Activated CD4-positive, alpha-beta T cell treated with anti-CD3 and anti-CD28 coated beads, Interleukin-2, amount 10 ng/mL, durations not matched to agents 24 days and 14 days (primary cell): ENCODE results near the gene ZBED6. TPM values are rescaled to one million over a fixed set of nuclear protein-coding genes. Genes with fewer than 3 reads are reported as not detected.

Experiments
- DNase-seq: peaks from one replicate; pipeline ENCODE4 v3.0.0; 2022
- H3K27ac Mint-ChIP-seq: one replicate; pipeline ENCODE4 v1.8.0; 2022; ENCODE audit warnings: mild to moderate bottlenecking, mixed read lengths
- H3K27me3 Mint-ChIP-seq: one replicate; pipeline ENCODE4 v1.8.0; 2022; ENCODE audit warnings: mixed read lengths
- H3K36me3 Mint-ChIP-seq: one replicate; pipeline ENCODE4 v1.8.0; 2022; ENCODE audit warnings: low read depth, mild to moderate bottlenecking, mixed read lengths
- H3K4me1 Mint-ChIP-seq: one replicate; pipeline ENCODE4 v1.8.0; 2021; ENCODE audit warnings: mixed read lengths
- H3K4me3 Mint-ChIP-seq: one replicate; pipeline ENCODE4 v1.8.0; 2022; ENCODE audit warnings: mild to moderate bottlenecking, moderate library complexity, mixed read lengths
- H3K9me3 Mint-ChIP-seq: one replicate; pipeline ENCODE4 v1.8.0; 2021; ENCODE audit warnings: mixed read lengths
- intact Hi-C: fragments of 100-400 bp; cut with micrococcal nuclease; formaldehyde crosslinking; loops from one replicate; pipeline ENCODE4 v1.15.1; 2023
- total RNA-seq: library from RNA; stranded (reverse); gene quantifications from 2 replicates; pipeline ENCODE4 v1.2.3, GENCODE V29; 2022

ZBED6 gene
- total RNA-seq, 1 donor from 2014 or later, result 21.1 TPM

DNA sequence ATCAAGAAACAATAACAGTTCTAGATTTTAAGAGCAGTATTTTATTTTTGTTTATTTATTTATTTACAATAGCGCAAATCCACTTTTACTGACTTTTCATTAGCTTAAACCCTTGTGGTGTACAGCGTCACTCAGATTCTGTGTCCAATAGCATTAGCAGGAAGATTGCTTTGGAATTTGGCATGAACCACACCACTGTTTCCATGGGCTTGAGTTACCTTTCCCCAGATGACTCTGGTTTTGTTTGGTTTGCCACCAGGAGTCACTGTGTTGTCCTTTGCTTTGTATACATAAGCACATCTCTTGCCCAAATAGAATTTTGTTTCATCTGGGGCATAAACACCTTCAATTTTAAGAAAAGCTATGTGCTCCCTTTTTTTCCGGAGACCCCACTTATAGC, 40.1 kb downstream of the ZBED6 start:
- Mint-ChIP-seq H3K27me3 (no peaks in the 10 kb centered on the region), H3K27ac (no peak overlapping the region), H3K36me3 (peaks cover 64% of the 10 kb centered on the region), H3K4me1 (no peaks in the 10 kb centered on the region), H3K9me3 (no peaks in the 10 kb centered on the region), H3K4me3 (no peak overlapping the region)
- intact Hi-C loops, result loop anchor here (5.0 kb wide), 1 partner anchor 38 kb away; the partner anchor contains the start of genes ZBED6 and ZC3H11A
- DNase-seq, result no peak

DNA sequence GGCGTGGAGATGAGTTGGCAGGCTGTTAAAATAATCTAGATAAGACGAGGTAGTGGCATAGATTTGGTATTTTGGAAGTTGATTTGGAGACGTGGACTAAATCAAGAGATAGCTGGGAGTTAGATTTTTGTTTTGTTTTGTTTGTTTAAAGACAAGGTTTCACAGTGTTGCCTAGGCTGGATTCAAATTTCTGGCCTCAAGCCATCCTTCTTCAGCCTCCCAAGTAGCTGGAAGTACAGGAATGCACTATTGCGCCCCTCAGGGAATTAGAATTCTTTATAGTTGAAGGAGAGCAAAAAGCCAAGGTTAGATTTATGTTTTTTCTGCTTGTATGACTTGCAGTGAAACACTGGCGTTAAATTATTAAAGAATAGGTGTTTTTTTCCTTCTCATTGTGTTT, 43.7 kb downstream of the ZBED6 start:
- H3K4me3 Mint-ChIP-seq, result no peak overlapping the region
- intact Hi-C loops, result loop anchor here (5.0 kb wide), 1 partner anchor 42 kb away; the partner anchor contains the start of genes ZBED6 and ZC3H11A
- no peak for DNase-seq
- H3K9me3 Mint-ChIP-seq, result no peaks in the 10 kb centered on the region
- H3K27me3 Mint-ChIP-seq, result no peaks in the 10 kb centered on the region
- H3K36me3 Mint-ChIP-seq, result peaks cover 67% of the 10 kb centered on the region
- H3K4me1 Mint-ChIP-seq, result no peaks in the 10 kb centered on the region
- H3K27ac Mint-ChIP-seq, result no peak overlapping the region

DNA sequence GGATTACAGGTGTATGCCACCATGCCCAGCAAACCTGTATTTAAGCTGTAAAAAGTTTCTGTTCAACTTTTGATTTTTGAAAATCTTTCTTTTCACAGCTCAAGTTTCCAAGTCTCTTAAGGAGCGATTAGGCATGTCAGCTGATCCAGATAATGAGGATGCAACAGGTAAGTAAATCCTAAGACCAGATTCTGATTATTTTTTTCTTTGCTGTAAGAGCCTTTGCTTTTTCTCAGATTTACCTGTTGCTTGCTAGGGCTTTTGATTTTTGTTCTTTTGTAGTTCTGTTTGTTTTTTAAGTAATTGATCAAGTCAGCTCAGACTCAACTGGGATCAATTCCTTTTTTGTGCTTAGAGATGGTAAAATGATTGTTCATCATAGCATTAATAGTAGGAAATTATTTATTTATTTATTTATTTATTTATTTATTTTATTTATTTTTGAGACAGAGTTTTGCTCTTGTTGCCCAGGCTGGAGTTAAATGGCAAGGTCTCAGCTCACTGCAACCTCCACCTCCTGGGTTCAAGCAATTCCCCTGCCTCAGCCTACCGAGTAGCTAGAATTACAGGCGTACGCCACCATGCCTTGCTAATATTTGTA, 44.9 kb downstream of the ZBED6 start:
- Mint-ChIP-seq H3K4me1 (no peaks in the 10 kb centered on the region), H3K27ac (no peak overlapping the region), H3K27me3 (no peaks in the 10 kb centered on the region), H3K4me3 (no peak overlapping the region), H3K36me3 (peaks cover 61% of the 10 kb centered on the region), H3K9me3 (no peaks in the 10 kb centered on the region)
- no peak for DNase-seq
- intact Hi-C loops, result no loop called here

DNA sequence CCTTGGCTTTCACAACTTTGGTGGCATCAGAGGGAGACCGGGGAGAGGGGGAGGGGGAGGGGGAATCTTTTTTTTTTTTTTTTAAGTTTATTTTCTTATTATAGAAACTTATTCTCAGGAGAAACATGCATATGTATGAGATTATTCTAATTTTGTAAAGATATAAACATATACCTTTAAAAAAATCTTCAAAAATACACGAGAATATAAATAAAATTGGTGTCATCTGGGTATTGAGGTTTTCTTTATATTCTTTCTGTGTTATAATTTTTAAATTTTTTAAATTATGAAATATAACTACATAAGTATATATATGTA, 47.1 kb downstream of the ZBED6 start:
- H3K4me3 Mint-ChIP-seq, result no peak overlapping the region
- H3K27me3 Mint-ChIP-seq, result no peaks in the 10 kb centered on the region
- peaks cover 56% of the 10 kb centered on the region for H3K36me3 Mint-ChIP-seq
- no peaks in the 10 kb centered on the region for H3K9me3 Mint-ChIP-seq
- no peaks in the 10 kb centered on the region for H3K4me1 Mint-ChIP-seq
- intact Hi-C loops, result no loop called here
- no peak for DNase-seq
- H3K27ac Mint-ChIP-seq, result no peak overlapping the region

DNA sequence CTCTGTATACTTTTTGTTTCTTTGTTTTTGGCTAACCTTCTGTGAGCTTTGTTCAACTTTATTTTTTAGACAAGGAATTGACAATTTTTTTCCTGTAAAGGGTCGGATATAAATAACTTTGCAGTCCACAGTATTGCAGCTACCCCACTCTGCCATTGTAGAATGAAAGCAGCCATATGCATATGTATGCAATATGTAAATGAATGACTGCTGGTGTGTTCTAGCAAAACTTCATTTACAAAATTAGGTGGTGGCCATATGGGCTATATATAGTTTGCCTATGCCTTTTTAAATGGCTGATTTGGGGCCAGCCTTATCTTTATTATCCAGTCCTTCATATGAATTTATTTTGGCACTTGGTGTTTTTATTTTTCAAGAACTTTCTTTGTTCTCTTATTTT, 48.0 kb downstream of the ZBED6 start:
- Mint-ChIP-seq H3K27me3 (no peaks in the 10 kb centered on the region), H3K27ac (no peak overlapping the region), H3K4me1 (no peaks in the 10 kb centered on the region), H3K4me3 (no peak overlapping the region), H3K9me3 (no peaks in the 10 kb centered on the region), H3K36me3 (peaks cover 53% of the 10 kb centered on the region)
- intact Hi-C loops, result no loop called here
- no peak for DNase-seq

Other genes starting within 250 kb of the ZBED6 start
- 32.7 and 33.5 TPM in 2 replicates for gene ATP2B4, start 168.8 kb upstream of the ZBED6 start, total RNA-seq
- gene LAX1, start 30.4 kb upstream of the ZBED6 start, total RNA-seq, result 13.4 and 15.1 TPM in 2 replicates
- 82.1 and 83.9 TPM in 2 replicates for gene ZC3H11A, start within 50 bp of the ZBED6 start, total RNA-seq
- 292 and 302 TPM in 2 replicates for gene SNRPE, start 66.0 kb downstream of the ZBED6 start, total RNA-seq